OCI-LY1 (cell line): ENCODE data around the gene ADGRG3.

Experiments
- H2AFZ ChIP-seq: fragments of 200-600 bp; sonication (generic), shearing (Covaris generic); 2 replicates; pipeline ENCODE4 v1.6.0; 2014; ENCODE audit warnings: antibody characterized with exemption, mild to moderate bottlenecking, low read length
- H3F3A ChIP-seq: fragments of 200-600 bp; sonication (generic), shearing (Covaris generic); 2 replicates; pipeline ENCODE4 v1.6.0; 2014; ENCODE audit warnings: mild to moderate bottlenecking, antibody characterized with exemption, low read length, moderate library complexity; ENCODE audit not compliant: insufficient read depth
- H3K27ac ChIP-seq: fragments of 200-600 bp; sonication (generic); 2 replicates; pipeline ENCODE4 v1.5.1; 2014; ENCODE audit warnings: low read length, mixed run types, mild to moderate bottlenecking, low read depth; ENCODE audit not compliant: poor library complexity, severe bottlenecking
- H3K27me3 ChIP-seq: fragments of 200-600 bp; sonication (generic); 2 replicates; pipeline ENCODE4 v1.6.0; 2014; ENCODE audit warnings: antibody characterized with exemption, mild to moderate bottlenecking, low read length, moderate library complexity; ENCODE audit not compliant: insufficient read depth
- H3K36me3 ChIP-seq: fragments of 200-600 bp; sonication (generic); 2 replicates; pipeline ENCODE4 v1.6.1; 2014; ENCODE audit warnings: mild to moderate bottlenecking, antibody characterized with exemption, low read length, moderate library complexity, mixed read lengths; ENCODE audit not compliant: insufficient read depth
- H3K4me1 ChIP-seq: fragments of 200-600 bp; sonication (generic); 2 replicates; pipeline ENCODE4 v1.5.1; 2014; ENCODE audit warnings: mild to moderate bottlenecking, low read length, moderate library complexity; ENCODE audit not compliant: insufficient read depth, severe bottlenecking
- H3K4me2 ChIP-seq: fragments of 200-600 bp; sonication (generic), shearing (Covaris generic); 2 replicates; pipeline ENCODE4 v1.6.1; 2014; ENCODE audit warnings: low read length
- H3K4me3 ChIP-seq: fragments of 200-600 bp; sonication (generic); 2 replicates; pipeline ENCODE4 v1.5.1; 2014; ENCODE audit warnings: low read length, low read depth, mild to moderate bottlenecking, mixed read lengths; ENCODE audit not compliant: poor library complexity, severe bottlenecking
- H3K79me2 ChIP-seq: fragments of 200-600 bp; shearing (Covaris generic); 2 replicates; pipeline ENCODE4 v1.6.1; 2016; ENCODE audit warnings: mixed run types, low read length, mixed read lengths; ENCODE audit not compliant: insufficient read depth
- H3K9ac ChIP-seq: fragments of 200-600 bp; sonication (generic), shearing (Covaris generic); 2 replicates; pipeline ENCODE4 v1.6.1; 2014; ENCODE audit warnings: mild to moderate bottlenecking, low read length, mixed read lengths
- H3K9me2 ChIP-seq: fragments of 200-600 bp; sonication (generic), shearing (Covaris generic); 2 replicates; pipeline ENCODE4 v1.6.1; 2014; ENCODE audit warnings: low read depth, mild to moderate bottlenecking, low read length, mixed read lengths
- H3K9me3 ChIP-seq: fragments of 200-600 bp; shearing (Covaris generic); 2 replicates; pipeline ENCODE4 v1.6.1; 2014; ENCODE audit warnings: low read length, mixed read lengths
- H4K20me1 ChIP-seq: fragments of 200-600 bp; sonication (generic), shearing (Covaris generic); 2 replicates; pipeline ENCODE4 v1.6.0; 2016; ENCODE audit warnings: mild to moderate bottlenecking, low read length; ENCODE audit not compliant: insufficient read depth
- CTCF ChIP-seq: fragments of 200-600 bp; sonication (generic), shearing (Covaris generic); IDR thresholded peaks from 2 replicates; pipeline ENCODE4 v1.5.1; 2017; ENCODE audit warnings: mild to moderate bottlenecking, antibody characterized with exemption, low read length, moderate library complexity, mixed read lengths
- EZH2 ChIP-seq: fragments of 200-600 bp; sonication (generic), shearing (Covaris generic); IDR thresholded peaks from 2 replicates; pipeline ENCODE4 v1.8.0; 2017; ENCODE audit warnings: borderline replicate concordance, mixed run types, mild to moderate bottlenecking, antibody characterized with exemption, low read length, moderate library complexity, mixed read lengths

The ADGRG3 gene

GRCh38 chr16:57661936-57662906 lies 5.9 kb upstream of the ADGRG3 start:
- no peak overlapping the region for H3K4me2 ChIP-seq
- TF ChIP-seq EZH2 (no peak), CTCF (no peak)
- no peaks in the 10 kb centered on the region for H3K9me3 ChIP-seq
- H3K4me1 ChIP-seq, result no peaks in the 10 kb centered on the region
- no peaks in the 10 kb centered on the region for H4K20me1 ChIP-seq
- no peak overlapping the region for H2AFZ ChIP-seq
- no peaks in the 10 kb centered on the region for H3K9me2 ChIP-seq
- no peak overlapping the region for H3K4me3 ChIP-seq
- no peaks in the 10 kb centered on the region for H3K36me3 ChIP-seq
- H3F3A ChIP-seq, result no peaks in the 10 kb centered on the region
- no peak overlapping the region for H3K9ac ChIP-seq
- H3K27ac ChIP-seq, result no peak overlapping the region
- no peaks in the 10 kb centered on the region for H3K27me3 ChIP-seq
- no peaks in the 10 kb centered on the region for H3K79me2 ChIP-seq

- Histone ChIP-seq H3K4me2 (no peak overlapping the region), H3K9me2 (no peaks in the 10 kb centered on the region), H3K4me1 (no peaks in the 10 kb centered on the region), H3K9ac (no peak overlapping the region), H3F3A (no peaks in the 10 kb centered on the region), H3K27ac (no peak overlapping the region), H3K79me2 (no peaks in the 10 kb centered on the region), H3K4me3 (no peak overlapping the region), H3K36me3 (no peaks in the 10 kb centered on the region), H2AFZ (no peak overlapping the region), H3K27me3 (no peaks in the 10 kb centered on the region), H3K9me3 (no peaks in the 10 kb centered on the region), H4K20me1 (no peaks in the 10 kb centered on the region)
- TF ChIP-seq EZH2 (no peak), CTCF (no peak)
These were observed 4.7 kb upstream of the ADGRG3 start for GRCh38 chr16:57663436-57663835.

- Histone ChIP-seq H3K9ac (no peak overlapping the region), H2AFZ (no peak overlapping the region), H3K4me3 (no peak overlapping the region), H4K20me1 (no peaks in the 10 kb centered on the region), H3K36me3 (no peaks in the 10 kb centered on the region), H3K27ac (no peak overlapping the region), H3F3A (no peaks in the 10 kb centered on the region), H3K79me2 (no peaks in the 10 kb centered on the region), H3K9me2 (no peaks in the 10 kb centered on the region), H3K4me2 (no peak overlapping the region), H3K4me1 (no peaks in the 10 kb centered on the region), H3K9me3 (no peaks in the 10 kb centered on the region), H3K27me3 (no peaks in the 10 kb centered on the region)
- TF ChIP-seq EZH2 (no peak), CTCF (no peak)
These were observed 4.0 kb upstream of the ADGRG3 start for GRCh38 chr16:57663917-57664661.
